ENCODE data around the gene MTFP1.

MTFP1 gene

DNA sequence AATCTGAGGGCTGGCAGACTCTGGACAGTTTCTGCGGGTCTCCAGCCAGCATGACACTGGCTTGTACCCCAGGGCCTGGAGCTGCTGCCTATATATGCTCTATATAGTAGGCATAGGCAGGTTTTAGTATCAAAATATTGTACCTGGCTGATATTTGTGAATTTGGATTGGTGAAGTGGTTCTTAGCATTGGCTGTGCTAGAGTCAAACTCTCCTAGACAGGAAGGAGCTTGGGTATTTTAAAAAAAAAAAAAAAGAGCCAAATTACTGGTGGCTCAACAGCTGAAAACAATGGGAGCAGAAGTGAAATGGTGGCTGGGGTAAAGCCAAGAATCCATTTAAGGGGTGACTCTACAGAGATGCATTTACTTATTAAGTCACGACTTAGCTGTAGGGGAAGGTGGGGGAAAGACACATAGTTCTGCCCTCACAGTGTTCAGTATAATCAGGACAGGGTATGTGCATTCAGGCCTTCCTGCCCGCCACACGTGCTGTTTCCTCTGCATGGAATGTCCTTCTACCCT is 11.0 kb upstream of the MTFP1 start:
- TF ChIP-seq FOXP2 (optimal IDR thresholded peaks at IDR 0.05; ENCODE audit: borderline replicate concordance, extremely low read depth, extremely low read length, insufficient read depth) (no peak), SIN3A (IDR thresholded peaks at IDR 0.05; ENCODE audit: borderline replicate concordance, insufficient read depth, low read length) (no peak), TAF1 (IDR thresholded peaks at IDR 0.05; ENCODE audit: borderline replicate concordance, insufficient read depth, low read length) (no peak), POLR2AphosphoS5 (IDR thresholded peaks at IDR 0.05; ENCODE audit: low read depth, low read length) (no peak)
- TF ChIP-seq, protein P1, sequence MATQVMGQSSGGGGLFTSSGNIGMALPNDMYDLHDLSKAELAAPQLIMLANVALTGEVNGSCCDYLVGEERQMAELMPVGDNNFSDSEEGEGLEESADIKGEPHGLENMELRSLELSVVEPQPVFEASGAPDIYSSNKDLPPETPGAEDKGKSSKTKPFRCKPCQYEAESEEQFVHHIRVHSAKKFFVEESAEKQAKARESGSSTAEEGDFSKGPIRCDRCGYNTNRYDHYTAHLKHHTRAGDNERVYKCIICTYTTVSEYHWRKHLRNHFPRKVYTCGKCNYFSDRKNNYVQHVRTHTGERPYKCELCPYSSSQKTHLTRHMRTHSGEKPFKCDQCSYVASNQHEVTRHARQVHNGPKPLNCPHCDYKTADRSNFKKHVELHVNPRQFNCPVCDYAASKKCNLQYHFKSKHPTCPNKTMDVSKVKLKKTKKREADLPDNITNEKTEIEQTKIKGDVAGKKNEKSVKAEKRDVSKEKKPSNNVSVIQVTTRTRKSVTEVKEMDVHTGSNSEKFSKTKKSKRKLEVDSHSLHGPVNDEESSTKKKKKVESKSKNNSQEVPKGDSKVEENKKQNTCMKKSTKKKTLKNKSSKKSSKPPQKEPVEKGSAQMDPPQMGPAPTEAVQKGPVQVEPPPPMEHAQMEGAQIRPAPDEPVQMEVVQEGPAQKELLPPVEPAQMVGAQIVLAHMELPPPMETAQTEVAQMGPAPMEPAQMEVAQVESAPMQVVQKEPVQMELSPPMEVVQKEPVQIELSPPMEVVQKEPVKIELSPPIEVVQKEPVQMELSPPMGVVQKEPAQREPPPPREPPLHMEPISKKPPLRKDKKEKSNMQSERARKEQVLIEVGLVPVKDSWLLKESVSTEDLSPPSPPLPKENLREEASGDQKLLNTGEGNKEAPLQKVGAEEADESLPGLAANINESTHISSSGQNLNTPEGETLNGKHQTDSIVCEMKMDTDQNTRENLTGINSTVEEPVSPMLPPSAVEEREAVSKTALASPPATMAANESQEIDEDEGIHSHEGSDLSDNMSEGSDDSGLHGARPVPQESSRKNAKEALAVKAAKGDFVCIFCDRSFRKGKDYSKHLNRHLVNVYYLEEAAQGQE (IDR thresholded peaks at IDR 0.05; ENCODE audit: insufficient read depth in 1 of 2, low read depth in 2 of 2, low read length in 2 of 2): no peak

- TF ChIP-seq POLR2AphosphoS5 (IDR thresholded peaks at IDR 0.05; ENCODE audit: low read depth, low read length) (no peak), FOXP2 (optimal IDR thresholded peaks at IDR 0.05; ENCODE audit: borderline replicate concordance, extremely low read depth, extremely low read length, insufficient read depth) (no peak), TAF1 (IDR thresholded peaks at IDR 0.05; ENCODE audit: borderline replicate concordance, insufficient read depth, low read length) (no peak), SIN3A (IDR thresholded peaks at IDR 0.05; ENCODE audit: borderline replicate concordance, insufficient read depth, low read length) (no peak)
- TF ChIP-seq, protein P1 (IDR thresholded peaks at IDR 0.05; ENCODE audit: insufficient read depth in 1 of 2, low read depth in 2 of 2, low read length in 2 of 2): no peak
These were observed 9.2 kb upstream of the MTFP1 start for GRCh38 chr22:30416403-30416802.

DNA sequence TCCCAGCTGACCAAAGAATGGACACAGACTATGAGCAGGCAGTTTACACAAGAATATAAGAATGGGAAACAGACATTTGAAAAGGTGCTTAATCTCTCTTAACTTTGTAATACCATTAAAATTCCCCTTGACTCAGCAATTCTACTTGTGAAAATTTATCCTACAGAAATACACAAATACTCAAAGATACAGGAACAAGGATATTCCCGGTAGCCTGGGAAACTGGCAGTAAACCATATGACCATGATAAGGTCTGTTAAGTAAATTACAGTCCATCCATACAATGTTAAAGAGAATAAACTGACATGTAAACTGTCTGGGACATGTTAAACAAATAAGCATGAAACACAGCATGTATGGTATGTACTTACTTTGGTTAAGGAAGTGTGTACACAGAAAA is 8.7 kb upstream of the MTFP1 start:
- no peak for TF ChIP-seq SIN3A (IDR thresholded peaks at IDR 0.05; ENCODE audit: borderline replicate concordance, insufficient read depth, low read length)
- TF ChIP-seq POLR2AphosphoS5 (IDR thresholded peaks at IDR 0.05; ENCODE audit: low read depth, low read length): no peak
- TF ChIP-seq TAF1 (IDR thresholded peaks at IDR 0.05; ENCODE audit: borderline replicate concordance, insufficient read depth, low read length): no peak
- TF ChIP-seq FOXP2 (optimal IDR thresholded peaks at IDR 0.05; ENCODE audit: borderline replicate concordance, extremely low read depth, extremely low read length, insufficient read depth): no peak
- TF ChIP-seq, protein P1 (IDR thresholded peaks at IDR 0.05; ENCODE audit: insufficient read depth in 1 of 2, low read depth in 2 of 2, low read length in 2 of 2): no peak

GRCh38 chr22:30420347-30421125 is 5.0 kb upstream of the MTFP1 start:
- TF ChIP-seq SIN3A (IDR thresholded peaks at IDR 0.05; ENCODE audit: borderline replicate concordance, insufficient read depth, low read length) (no peak), POLR2AphosphoS5 (IDR thresholded peaks at IDR 0.05; ENCODE audit: low read depth, low read length) (no peak), TAF1 (IDR thresholded peaks at IDR 0.05; ENCODE audit: borderline replicate concordance, insufficient read depth, low read length) (no peak), FOXP2 (optimal IDR thresholded peaks at IDR 0.05; ENCODE audit: borderline replicate concordance, extremely low read depth, extremely low read length, insufficient read depth) (no peak)
- TF ChIP-seq, protein P1 (IDR thresholded peaks at IDR 0.05; ENCODE audit: insufficient read depth in 1 of 2, low read depth in 2 of 2, low read length in 2 of 2): no peak

Measured in PFSK-1 (cell line).